CD4-positive, CD25-positive, alpha-beta regulatory T cell (primary cell): ENCODE data around the gene QKI. TPM values are rescaled to one million over a fixed set of nuclear protein-coding genes. Genes with fewer than 3 reads are reported as not detected.

ENCODE experiments used
- ATAC-seq, 2 donors: fragments of 150-1000 bp; cut with Tn5 transposase; one replicate each; pipeline ENCODE4 v1.10.0; 2021; ENCODE audit warnings: low read depth in 2 of 2, moderate number of reproducible peaks in 2 of 2, moderate library complexity in 1 of 2
- DNase-seq, 3 donors: peaks; one replicate each; pipeline versions ENCODE4 v3.0.0 to v3.0.0-alpha.2; 2012 to 2022; ENCODE audit warnings: mixed read lengths in 1 of 3
- H3K27ac ChIP-seq: one replicate; pipeline ENCODE4 v1.7.0; 2013; ENCODE audit warnings: mild to moderate bottlenecking, low read length; ENCODE audit not compliant: insufficient read depth, poor library complexity, severe bottlenecking
- H3K27me3 ChIP-seq: one replicate; pipeline ENCODE4 v1.7.0; 2013; ENCODE audit warnings: low read length; ENCODE audit not compliant: control insufficient read depth, insufficient read depth
- H3K36me3 ChIP-seq: one replicate; pipeline ENCODE4 v1.7.0; 2013; ENCODE audit warnings: mild to moderate bottlenecking, low read length, moderate library complexity; ENCODE audit not compliant: control insufficient read depth, insufficient read depth
- H3K4me1 ChIP-seq: 2 replicates; pipeline ENCODE4 v1.7.0; 2013; ENCODE audit warnings: mild to moderate bottlenecking, low read length; ENCODE audit not compliant: insufficient read depth, control insufficient read depth, poor library complexity, severe bottlenecking
- H3K4me3 ChIP-seq: one replicate; pipeline ENCODE4 v1.7.0; 2013; ENCODE audit warnings: low read depth, mild to moderate bottlenecking, low read length, moderate library complexity
- H3K9me3 ChIP-seq, 2 experiments: 1 replicate in 1 of 2; 2 replicates in 1 of 2; pipeline ENCODE4 v1.7.0; 2013; ENCODE audit warnings: low read length in 2 of 2, mild to moderate bottlenecking in 1 of 2, moderate library complexity in 1 of 2; ENCODE audit not compliant: control insufficient read depth in 2 of 2
- H3K27ac Mint-ChIP-seq, 3 donors: one replicate each; pipeline ENCODE4 v1.8.0; 2020 to 2022; ENCODE audit warnings: mild to moderate bottlenecking in 3 of 3, mixed read lengths in 3 of 3, moderate library complexity in 2 of 3
- H3K27me3 Mint-ChIP-seq: one replicate; pipeline ENCODE4 v1.8.0; 2022; ENCODE audit warnings: mild to moderate bottlenecking, mixed read lengths
- H3K36me3 Mint-ChIP-seq: one replicate; pipeline ENCODE4 v1.8.0; 2020; ENCODE audit warnings: mixed read lengths
- H3K4me1 Mint-ChIP-seq, 4 donors: one replicate each; pipeline ENCODE4 v1.8.0; 2020 to 2022; ENCODE audit warnings: mixed read lengths in 4 of 4, mild to moderate bottlenecking in 1 of 4
- H3K4me3 Mint-ChIP-seq, 4 donors: one replicate each; pipeline ENCODE4 v1.8.0; 2020 to 2022; ENCODE audit warnings: mild to moderate bottlenecking in 4 of 4, mixed read lengths in 4 of 4, moderate library complexity in 3 of 4
- H3K9me3 Mint-ChIP-seq, 7 donors: one replicate each; pipeline ENCODE4 v1.8.0; 2020 to 2022; ENCODE audit warnings: mixed read lengths in 7 of 7, mild to moderate bottlenecking in 3 of 7, moderate library complexity in 2 of 7
- polyA plus RNA-seq, 4 donors: library from polyadenylated mRNA; unstranded; fragments of 300-500 nt; fragmentation: Illumina TruSeq; gene quantifications; one replicate each; pipeline ENCODE4 v1.2.3, GENCODE V29; 2021
- total RNA-seq: library from RNA; stranded (reverse); gene quantifications from one replicate; pipeline ENCODE4 v1.2.3, GENCODE V29; 2022

QKI gene
- total and polyA plus RNA-seq, 5 donors from 2014 or later = 10.0 to 89.7 (median 17.2) TPM

DNA sequence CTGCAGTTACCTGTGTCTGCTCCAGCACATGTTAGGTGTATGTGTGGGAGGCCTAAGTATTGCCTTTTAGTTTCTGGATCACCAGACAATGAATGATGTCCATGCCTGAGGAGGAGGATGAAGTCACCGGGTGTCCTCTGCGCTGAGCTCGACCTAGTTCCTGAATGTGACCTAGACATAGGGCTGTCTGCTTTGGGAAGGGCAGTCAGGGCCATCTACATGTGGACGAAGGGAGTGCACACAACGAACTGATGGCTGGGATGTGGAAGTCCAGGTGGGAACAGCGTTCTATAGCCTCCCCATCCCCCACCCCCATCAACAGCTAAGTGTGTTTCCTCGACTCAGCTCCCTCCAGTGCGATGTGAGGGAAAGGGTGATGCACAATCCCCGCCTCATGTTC is 186.3 kb downstream of the QKI start:
- Histone ChIP-seq H3K27ac (no peak overlapping the region), H3K27me3 (no peaks in the 10 kb centered on the region), H3K36me3 (no peaks in the 10 kb centered on the region), H3K9me3 (no peaks in the 10 kb centered on the region), H3K4me1 (no peaks in the 10 kb centered on the region), H3K4me3 (no peak overlapping the region)
- Mint-ChIP-seq H3K4me3 (no peak overlapping the region), H3K36me3 (no peaks in the 10 kb centered on the region), H3K4me1 (no peaks in the 10 kb centered on the region), H3K27ac (no peak overlapping the region), H3K9me3 (peaks cover 0 to 1% (median 0%) of the 10 kb centered on the region in 7 donors), H3K27me3 (peaks cover 4% of the 10 kb centered on the region)
- DNase-seq (no peak), ATAC-seq (no peak)

DNA sequence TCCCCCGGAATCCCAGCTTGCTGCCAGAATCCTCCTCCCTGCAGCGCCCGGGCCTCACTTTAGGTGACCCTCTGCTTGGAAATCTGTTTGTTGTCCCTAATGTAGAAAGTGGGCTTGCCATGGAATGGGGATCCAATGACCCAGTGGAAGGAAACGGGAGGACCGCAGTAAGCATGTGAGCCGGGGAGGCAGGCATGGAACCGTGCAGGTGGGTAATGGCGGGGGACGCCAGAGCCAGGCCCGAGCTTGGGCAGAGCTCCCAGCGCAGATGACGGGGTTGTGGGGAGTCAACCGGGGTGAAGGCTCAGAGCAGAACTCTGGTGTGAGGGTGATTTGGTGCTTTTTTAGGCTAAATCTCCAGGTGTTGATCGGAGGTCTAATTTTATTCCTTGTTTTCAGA is 188.3 kb downstream of the QKI start:
- Mint-ChIP-seq H3K36me3 (no peaks in the 10 kb centered on the region), H3K27me3 (peaks cover 11% of the 10 kb centered on the region), H3K4me3 (no peak overlapping the region), H3K27ac (no peak overlapping the region), H3K4me1 (no peaks in the 10 kb centered on the region), H3K9me3 (no peaks in the 10 kb centered on the region)
- no peaks in the 10 kb centered on the region for H3K27me3 ChIP-seq
- H3K4me3 ChIP-seq = no peak overlapping the region
- no peaks in the 10 kb centered on the region for H3K4me1 ChIP-seq
- no peak for ATAC-seq
- H3K27ac ChIP-seq = no peak overlapping the region
- H3K36me3 ChIP-seq = no peaks in the 10 kb centered on the region
- no peak for DNase-seq
- H3K9me3 ChIP-seq = no peaks in the 10 kb centered on the region

- no peak for DNase-seq
- Mint-ChIP-seq H3K4me3 (no peak overlapping the region), H3K9me3 (no peaks in the 10 kb centered on the region), H3K27me3 (peaks cover 7% of the 10 kb centered on the region), H3K27ac (no peak overlapping the region), H3K36me3 (no peaks in the 10 kb centered on the region), H3K4me1 (peaks cover 0 to 2% (median 1%) of the 10 kb centered on the region in 4 donors)
- Histone ChIP-seq H3K9me3 (no peaks in the 10 kb centered on the region), H3K36me3 (no peaks in the 10 kb centered on the region), H3K4me1 (no peaks in the 10 kb centered on the region), H3K27ac (no peak overlapping the region), H3K4me3 (no peak overlapping the region), H3K27me3 (no peaks in the 10 kb centered on the region)
- ATAC-seq = no peak
These were observed 188.9 kb downstream of the QKI start for GRCh38 chr6:163603395-163603794.

DNA sequence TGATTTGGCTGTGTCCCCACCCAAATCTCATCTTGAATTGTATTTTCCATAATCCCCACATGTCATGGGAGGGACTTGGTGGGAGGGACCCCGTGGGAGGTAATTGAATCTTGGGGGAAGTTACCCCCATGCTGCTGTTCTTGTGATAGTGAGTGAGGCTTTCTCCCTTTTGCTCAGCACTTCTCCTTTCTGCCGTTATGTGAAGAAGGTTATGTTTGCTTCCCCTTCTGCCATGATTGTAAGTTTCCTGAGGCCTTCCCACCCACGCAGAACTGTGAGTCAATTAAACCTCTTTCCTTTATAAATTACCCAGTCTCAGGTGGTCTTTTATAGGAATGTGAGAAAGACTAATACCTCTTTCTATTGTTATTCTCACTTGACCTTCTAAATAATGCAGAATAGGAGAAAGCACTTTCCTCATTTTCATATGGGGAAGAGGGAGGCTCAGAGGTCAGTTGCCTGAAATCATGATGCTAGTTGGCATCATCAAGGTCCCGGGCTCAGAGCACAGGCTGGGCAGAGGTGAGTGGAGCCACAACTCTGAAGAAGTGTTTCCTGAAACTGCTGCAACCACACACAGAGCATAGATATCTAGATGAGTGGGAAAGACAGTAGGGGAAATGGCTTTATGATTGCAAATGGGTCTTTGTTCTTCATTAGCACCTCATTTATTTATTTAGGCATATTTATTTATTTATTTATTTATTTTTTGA is 191.0 kb downstream of the QKI start:
- no peak overlapping the region for H3K4me3 Mint-ChIP-seq
- no peaks in the 10 kb centered on the region for H3K4me1 ChIP-seq
- no peak overlapping the region for H3K4me3 ChIP-seq
- no peaks in the 10 kb centered on the region for H3K9me3 ChIP-seq
- peaks cover 0 to 4% (median 3%) of the 10 kb centered on the region in 4 donors for H3K4me1 Mint-ChIP-seq
- H3K27me3 Mint-ChIP-seq = peaks cover 7% of the 10 kb centered on the region
- no peaks in the 10 kb centered on the region for H3K36me3 ChIP-seq
- no peaks in the 10 kb centered on the region for H3K36me3 Mint-ChIP-seq
- H3K27ac Mint-ChIP-seq = no peak overlapping the region
- H3K9me3 Mint-ChIP-seq = no peaks in the 10 kb centered on the region
- no peak for DNase-seq
- no peaks in the 10 kb centered on the region for H3K27me3 ChIP-seq
- no peak for ATAC-seq
- no peak overlapping the region for H3K27ac ChIP-seq

GRCh38 chr6:163607792-163608191 is 193.3 kb downstream of the QKI start:
- Mint-ChIP-seq H3K4me3 (no peak overlapping the region), H3K9me3 (peaks cover 0 to 3% (median 0%) of the 10 kb centered on the region in 7 donors), H3K27me3 (peaks cover 7% of the 10 kb centered on the region)

DNA sequence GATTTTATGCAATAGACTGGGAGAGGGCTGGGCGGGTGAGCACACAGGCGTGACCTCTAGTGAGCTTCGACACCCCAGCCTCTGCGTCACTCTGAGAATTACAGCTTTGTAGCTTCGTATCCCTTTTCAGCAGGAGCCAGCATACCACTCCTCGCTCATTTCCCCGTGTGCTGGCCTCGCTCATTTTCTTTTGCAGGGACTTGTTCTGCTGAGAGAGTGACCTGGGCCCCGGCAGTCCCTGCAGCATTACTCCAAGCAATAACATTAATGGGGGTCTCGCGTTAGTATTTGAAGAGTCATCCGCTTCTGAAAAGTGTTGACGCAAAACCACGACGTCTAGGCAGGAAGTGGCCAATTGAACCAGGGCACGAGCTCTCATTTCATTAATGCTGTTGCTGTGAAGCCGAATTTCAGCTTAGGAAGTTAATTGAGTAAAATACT is 193.7 kb downstream of the QKI start:
- Mint-ChIP-seq H3K27ac (no peak overlapping the region), H3K4me3 (no peak overlapping the region), H3K27me3 (peaks cover 7% of the 10 kb centered on the region), H3K36me3 (no peaks in the 10 kb centered on the region), H3K4me1 (peaks cover 0 to 4% (median 3%) of the 10 kb centered on the region in 4 donors), H3K9me3 (peaks cover 0 to 3% (median 0%) of the 10 kb centered on the region in 7 donors)
- no peak for ATAC-seq
- Histone ChIP-seq H3K4me1 (no peaks in the 10 kb centered on the region), H3K9me3 (no peaks in the 10 kb centered on the region), H3K27ac (no peak overlapping the region), H3K27me3 (no peaks in the 10 kb centered on the region), H3K4me3 (no peak overlapping the region), H3K36me3 (no peaks in the 10 kb centered on the region)
- DNase-seq = no peak

More at GRCh38 chr6:163607792-163608191, 193.3 kb downstream of the QKI start:
- H3K27ac Mint-ChIP-seq = no peak overlapping the region
- Histone ChIP-seq H3K36me3 (no peaks in the 10 kb centered on the region), H3K4me1 (no peaks in the 10 kb centered on the region), H3K4me3 (no peak overlapping the region), H3K27me3 (no peaks in the 10 kb centered on the region), H3K27ac (no peak overlapping the region), H3K9me3 (no peaks in the 10 kb centered on the region)
- ATAC-seq (no peak), DNase-seq (no peak)
- H3K36me3 Mint-ChIP-seq = no peaks in the 10 kb centered on the region
- peaks cover 0 to 4% (median 3%) of the 10 kb centered on the region in 4 donors for H3K4me1 Mint-ChIP-seq

DNA sequence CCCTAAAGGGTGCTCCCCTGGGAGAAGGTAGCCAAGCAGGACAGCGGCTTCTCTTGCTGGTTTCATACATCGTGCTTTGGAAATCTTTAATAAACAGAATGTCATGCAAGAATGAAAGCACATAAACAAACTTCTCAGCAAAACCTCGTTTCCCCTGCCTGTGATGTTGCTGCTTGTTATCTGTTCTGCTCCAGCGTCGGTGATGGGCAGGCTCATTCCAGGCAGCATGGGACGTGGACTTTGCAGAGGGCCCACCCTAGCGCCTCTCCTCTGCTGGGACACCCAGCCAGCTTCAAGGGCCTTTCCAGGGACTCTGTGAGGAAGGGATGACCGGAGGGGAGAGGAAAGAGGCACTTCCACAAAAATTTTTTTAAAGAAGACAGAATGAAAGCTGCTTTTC is 197.7 kb downstream of the QKI start:
- peaks cover 0 to 4% (median 3%) of the 10 kb centered on the region in 4 donors for H3K4me1 Mint-ChIP-seq
- Histone ChIP-seq H3K36me3 (no peaks in the 10 kb centered on the region), H3K4me1 (no peaks in the 10 kb centered on the region), H3K27ac (no peak overlapping the region), H3K4me3 (no peak overlapping the region), H3K27me3 (no peaks in the 10 kb centered on the region), H3K9me3 (no peaks in the 10 kb centered on the region)
- H3K9me3 Mint-ChIP-seq = peaks cover 0 to 3% (median 0%) of the 10 kb centered on the region in 7 donors
- H3K27me3 Mint-ChIP-seq = peaks cover under 1% of the 10 kb centered on the region
- no peak overlapping the region for H3K27ac Mint-ChIP-seq
- H3K36me3 Mint-ChIP-seq = no peaks in the 10 kb centered on the region
- no peak for ATAC-seq
- DNase-seq = no peak
- H3K4me3 Mint-ChIP-seq = no peak overlapping the region

DNA sequence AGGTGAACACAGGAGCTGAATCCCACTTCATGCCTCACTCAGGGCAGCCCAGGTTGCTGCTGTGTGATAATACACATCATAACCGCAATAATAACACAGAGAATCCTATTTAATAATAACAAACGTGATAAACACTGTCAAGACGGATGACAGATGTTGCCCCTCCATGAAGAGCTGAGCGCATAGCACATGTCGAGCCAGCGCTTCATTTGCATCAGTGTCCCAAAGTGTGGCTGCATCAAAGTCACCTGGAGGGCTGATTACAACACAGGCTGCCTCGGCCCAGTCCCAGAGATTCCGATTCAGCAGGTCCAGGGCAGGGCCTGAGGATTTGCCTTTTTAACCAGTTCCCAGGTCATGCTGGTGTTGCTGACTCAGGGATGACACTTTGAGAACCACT is 198.5 kb downstream of the QKI start:
- H3K27me3 Mint-ChIP-seq = no peaks in the 10 kb centered on the region
- no peaks in the 10 kb centered on the region for H3K9me3 ChIP-seq
- peaks cover 0 to 4% (median 3%) of the 10 kb centered on the region in 4 donors for H3K4me1 Mint-ChIP-seq
- no peaks in the 10 kb centered on the region for H3K27me3 ChIP-seq
- no peaks in the 10 kb centered on the region for H3K4me1 ChIP-seq
- ATAC-seq (no peak), DNase-seq (no peak)
- H3K9me3 Mint-ChIP-seq = peaks cover 0 to 3% (median 0%) of the 10 kb centered on the region in 7 donors
- no peaks in the 10 kb centered on the region for H3K36me3 ChIP-seq
- no peak overlapping the region for H3K27ac Mint-ChIP-seq
- H3K36me3 Mint-ChIP-seq = no peaks in the 10 kb centered on the region
- no peak overlapping the region for H3K4me3 Mint-ChIP-seq
- H3K27ac ChIP-seq = no peak overlapping the region
- no peak overlapping the region for H3K4me3 ChIP-seq
